SK-N-SH (cell line): ENCODE measurements around the gene DNASE1L3. TPM values are rescaled to one million over a fixed set of nuclear protein-coding genes. Genes with fewer than 3 reads are reported as not detected.

Experiments used
- CTCF ChIA-PET: fragments of 300-600, 350-600 bp; formaldehyde crosslinking; extraction: SDS; loops from one replicate; lab custom pipeline; 2021; lab: Yijun Ruan, JAX
- POLR2A ChIA-PET: fragments of 350-600 bp; sonication (Branson Sonifier 250); formaldehyde crosslinking; extraction: SDS; loops from one replicate; lab custom pipeline; 2020; ENCODE audit warnings: antibody characterized with exemption, inconsistent platforms; lab: Yijun Ruan, JAX
- DNase-seq: peaks from one replicate; pipeline ENCODE4 v3.0.0; 2012
- H2AFZ ChIP-seq: fragments of 200-600 bp; sonication (generic); 2 replicates; pipeline ENCODE4 v1.8.1; 2016; ENCODE audit warnings: antibody characterized with exemption, mild to moderate bottlenecking, low read depth
- H3F3A ChIP-seq: fragments of 200-600 bp; sonication (generic); replicated peaks from 2 replicates; pipeline ENCODE3; 2016; ENCODE audit warnings: antibody characterized with exemption, mild to moderate bottlenecking; ENCODE audit not compliant: insufficient read depth
- H3K27ac ChIP-seq, 2 experiments: fragments of 200-500 bp in 1 of 2; fragments of 200-600 bp in 1 of 2; sonication (Bioruptor generic) in 1 of 2; sonication (generic), shearing (Covaris generic) in 1 of 2; 2 replicates each; pipeline versions ENCODE4 v1.5.1 to v1.6.1; 2014 to 2016; ENCODE audit warnings: low read depth in 2 of 2, inconsistent platforms in 1 of 2, low read length in 1 of 2, mild to moderate bottlenecking in 1 of 2, mixed read lengths in 1 of 2
- H3K27me3 ChIP-seq: fragments of 200-600 bp; sonication (generic), shearing (Covaris generic); 2 replicates; pipeline ENCODE4 v1.6.1; 2016; ENCODE audit warnings: mixed run types; ENCODE audit not compliant: insufficient read depth
- H3K36me3 ChIP-seq, 2 experiments: fragments of 200-500 bp in 1 of 2; fragments of 200-600 bp in 1 of 2; sonication (Bioruptor generic) in 1 of 2; sonication (generic) in 1 of 2; replicated peaks in 1 of 2; 2 replicates each; pipeline versions ENCODE3 to v1.5.1; 2014 to 2016; ENCODE audit warnings: low read length in 1 of 2, mild to moderate bottlenecking in 1 of 2; ENCODE audit not compliant: insufficient read depth in 2 of 2, control insufficient read depth in 1 of 2
- H3K4me1 ChIP-seq, 2 experiments: fragments of 200-500 bp in 1 of 2; fragments of 200-600 bp in 1 of 2; sonication (Bioruptor generic) in 1 of 2; sonication (generic), shearing (Covaris generic) in 1 of 2; 2 replicates each; pipeline versions ENCODE4 v1.5.1 to v1.6.1; 2014 to 2016; ENCODE audit warnings: low read depth in 1 of 2, low read length in 1 of 2, mixed run types in 1 of 2; ENCODE audit not compliant: insufficient read depth in 2 of 2, control insufficient read depth in 1 of 2
- H3K4me2 ChIP-seq: fragments of 200-600 bp; sonication (generic), shearing (Covaris generic); 2 replicates; pipeline ENCODE4 v1.6.1; 2017; ENCODE audit warnings: mixed run types
- H3K4me3 ChIP-seq, 2 experiments: fragments of 200-500 bp in 1 of 2; fragments of 200-600 bp in 1 of 2; sonication (Bioruptor generic) in 1 of 2; sonication (generic), shearing (Covaris generic) in 1 of 2; 2 replicates each; pipeline versions ENCODE4 v1.5.1 to v1.8.1; 2014 to 2016; ENCODE audit warnings: low read depth in 2 of 2, inconsistent platforms in 1 of 2, low read length in 1 of 2, mild to moderate bottlenecking in 1 of 2, mixed read lengths in 1 of 2, moderate library complexity in 1 of 2
- H3K79me2 ChIP-seq: fragments of 200-600 bp; sonication (generic); 2 replicates; pipeline ENCODE4 v1.8.1; 2017; ENCODE audit warnings: mild to moderate bottlenecking; ENCODE audit not compliant: insufficient read depth
- H3K9ac ChIP-seq: fragments of 200-600 bp; sonication (generic); 2 replicates; pipeline ENCODE4 v1.6.1; 2017; ENCODE audit warnings: mixed run types
- H3K9me2 ChIP-seq: fragments of 200-600 bp; sonication (generic); 2 replicates; pipeline ENCODE4 v1.6.1; 2017; ENCODE audit warnings: mixed run types
- H3K9me3 ChIP-seq: fragments of 200-600 bp; sonication (generic); 2 replicates; pipeline ENCODE4 v1.6.1; 2017; ENCODE audit warnings: mixed run types, mild to moderate bottlenecking, moderate library complexity
- H4K20me1 ChIP-seq: fragments of 200-600 bp; sonication (generic); 2 replicates; pipeline ENCODE4 v1.6.1; 2017; ENCODE audit warnings: mild to moderate bottlenecking, mixed run types; ENCODE audit not compliant: insufficient read depth
- EZH2phosphoT487 ChIP-seq: fragments of 200-600 bp; sonication (generic); IDR thresholded peaks from 2 replicates; pipeline ENCODE4 v1.6.1; 2017; ENCODE audit warnings: low read depth, mixed run types, mild to moderate bottlenecking, antibody characterized with exemption, moderate library complexity, borderline replicate concordance
- GABPA ChIP-seq: IDR thresholded peaks from 2 replicates; pipeline ENCODE4 v1.4.0; 2012; ENCODE audit warnings: low read depth, mild to moderate bottlenecking
- MEF2A ChIP-seq: IDR thresholded peaks from 2 replicates; pipeline ENCODE4 v1.4.0; 2012; ENCODE audit warnings: low read depth, borderline replicate concordance
- MXI1 ChIP-seq: IDR thresholded peaks from 2 replicates; pipeline ENCODE4 v1.6.1; 2012; ENCODE audit warnings: mild to moderate bottlenecking, low read depth, low read length, improper control_type of control experiment
- NRF1 ChIP-seq: IDR thresholded peaks from 2 replicates; pipeline ENCODE4 v1.6.1; 2012; ENCODE audit warnings: low read depth, mild to moderate bottlenecking, low read length
- RAD21 ChIP-seq: IDR thresholded peaks from 2 replicates; pipeline ENCODE4 v1.6.1; 2012; ENCODE audit warnings: mild to moderate bottlenecking, low read length
- RCOR1 ChIP-seq: fragments of 150-350 bp; IDR thresholded peaks from 2 replicates; pipeline ENCODE4 v1.6.1; 2017; ENCODE audit warnings: antibody characterized with exemption, low read length
- SMC3 ChIP-seq: IDR thresholded peaks from 2 replicates; pipeline ENCODE4 v1.6.1; 2012; ENCODE audit warnings: low read depth, low read length, improper control_type of control experiment
- WGBS: methylation state at CpG from one replicate; pipeline ENCODE4 v1.1.6; 2017; ENCODE audit warnings: low lambda C conversion rate; 5-methylcytosine and 5-hydroxymethylcytosine counted together
- polyA plus RNA-seq, 3 experiments: library from polyadenylated mRNA; depleted of rRNA; stranded (reverse); fragments of >200 nt; gene quantifications; 2 replicates each; pipeline ENCODE4 v1.2.3, GENCODE V29; 2012
- TF ChIP-seq, protein P1 (sequence below): IDR thresholded peaks from 2 replicates; pipeline ENCODE4 v1.6.1; 2012; ENCODE audit warnings: mild to moderate bottlenecking, low read depth, low read length, moderate library complexity
- TF ChIP-seq, protein P2 (sequence below): IDR thresholded peaks from 2 replicates; pipeline ENCODE4 v1.4.0; 2012; ENCODE audit warnings: low read depth
- TF ChIP-seq, protein P3 (sequence below): fragments of 150-350 bp; IDR thresholded peaks from 2 replicates; pipeline ENCODE4 v1.6.1; 2017; ENCODE audit warnings: antibody characterized with exemption, low read length, low read depth, borderline replicate concordance
- TF ChIP-seq, protein P4 (sequence below): fragments of 200-600 bp; sonication (generic); IDR thresholded peaks from 2 replicates; pipeline ENCODE4 v1.6.1; 2017; ENCODE audit warnings: antibody characterized with exemption, mild to moderate bottlenecking, moderate library complexity

DNASE1L3 gene
- polyA plus RNA-seq, 1 of the 3 experiments (the other 2 are of a cell fraction) = not detected

DNA sequence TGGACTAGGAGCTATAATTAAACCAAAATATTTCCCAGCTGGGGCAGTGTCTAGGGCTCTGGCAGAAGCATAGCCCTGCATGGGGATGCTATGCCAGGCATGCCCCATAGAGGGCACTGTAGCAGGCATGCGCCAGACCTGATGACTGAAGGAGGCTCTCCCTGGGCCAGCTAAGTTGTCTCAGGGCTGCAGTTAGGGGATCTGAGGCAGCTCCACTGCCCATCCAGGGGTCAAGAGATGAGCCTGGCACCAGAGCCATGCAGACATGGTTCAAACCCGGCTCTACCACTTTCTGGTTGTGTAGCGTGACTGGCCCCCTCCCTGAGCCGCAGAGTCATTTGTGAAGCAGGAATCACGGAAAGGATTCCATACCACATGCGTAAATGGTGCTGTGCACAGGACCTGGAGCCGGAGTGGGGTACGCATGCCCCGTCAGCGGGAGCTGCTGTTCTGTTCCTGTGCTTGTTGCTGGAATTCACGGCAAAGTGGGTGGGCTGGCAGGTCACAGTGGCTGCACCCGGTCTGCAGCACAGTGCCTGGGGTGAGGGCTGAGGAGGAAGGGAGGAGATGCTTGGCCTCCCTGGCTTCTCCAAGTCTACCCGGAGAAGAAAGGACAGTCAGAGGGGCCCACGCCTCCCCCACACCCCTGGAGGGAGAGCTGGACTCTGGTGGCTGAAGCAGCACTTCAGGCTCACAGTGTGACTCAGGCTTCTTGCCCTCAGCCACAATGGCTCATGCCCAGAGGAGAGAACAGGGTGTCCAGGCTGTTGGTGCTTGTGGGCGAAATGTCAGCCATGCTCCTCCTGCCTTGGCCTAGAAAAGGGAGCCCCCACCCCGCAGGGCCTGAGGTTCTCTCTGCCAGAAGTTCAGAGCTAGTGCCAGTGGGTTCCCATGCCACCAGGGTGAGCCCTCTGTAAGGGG, 43.1 kb downstream of the DNASE1L3 start:
- POLR2A ChIA-PET = no interaction called here
- H3K4me1 ChIP-seq = peaks cover 0 to 25% of the 10 kb centered on the region in 2 experiments; a peak in 2 of 4 replicates

DNA sequence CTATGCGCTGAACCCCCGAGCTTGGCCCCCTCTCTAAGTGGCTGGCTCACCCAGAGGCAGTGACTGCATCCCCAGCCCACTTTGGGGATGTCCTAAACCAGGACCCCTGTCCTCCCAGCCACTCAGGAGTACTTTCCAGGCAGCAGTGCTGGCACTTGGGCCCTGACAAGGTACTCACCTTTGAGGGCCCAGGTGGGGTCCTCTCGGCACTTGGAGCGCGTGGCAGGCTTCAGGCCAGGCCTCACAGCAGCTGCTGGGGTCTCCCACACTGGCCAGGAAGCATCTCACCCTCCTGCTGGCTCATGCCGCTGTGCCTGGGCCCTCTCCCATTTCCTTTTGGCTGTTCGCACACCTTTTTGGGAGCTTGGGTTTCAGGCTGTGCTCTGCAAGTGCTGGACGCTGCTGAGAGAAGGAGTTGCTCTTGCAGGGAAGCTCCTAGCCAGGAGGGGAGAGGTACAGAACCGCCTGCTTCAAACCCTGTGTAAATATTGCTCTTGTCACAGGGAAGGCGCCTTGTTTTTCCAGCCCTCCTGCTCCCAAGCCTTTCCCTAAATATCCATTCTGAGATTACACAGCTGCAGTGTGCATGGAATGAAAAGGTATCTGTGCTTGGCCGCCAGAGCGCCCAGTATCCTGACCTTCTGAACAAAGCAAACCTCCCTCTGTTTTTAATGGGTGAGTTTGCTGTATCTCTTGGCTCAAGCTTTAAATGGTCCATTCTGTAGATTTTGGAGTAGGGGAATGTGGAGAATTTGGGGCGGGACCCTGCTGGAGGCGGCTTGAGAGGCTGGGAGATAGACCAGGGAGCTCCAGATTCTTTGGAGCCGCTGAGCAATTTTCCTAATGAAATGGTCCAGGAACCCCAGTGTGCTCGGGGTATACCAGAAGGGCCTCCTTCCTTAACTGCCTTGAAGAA, 45.6 kb downstream of the DNASE1L3 start:
- CTCF ChIA-PET = interaction anchor here (1.1 to 4.5 kb wide), 12 partner anchors 8 to 164 kb away, joined by 3 to 68 read pairs (median 4); partner anchors contain the start of genes FLNB, HTD2 and RPP14
- no peak for DNase-seq
- TF ChIP-seq EZH2phosphoT487 = no peak
- no peak for TF ChIP-seq MEF2A
- TF ChIP-seq MXI1 = no peak
- TF ChIP-seq, protein P1, sequence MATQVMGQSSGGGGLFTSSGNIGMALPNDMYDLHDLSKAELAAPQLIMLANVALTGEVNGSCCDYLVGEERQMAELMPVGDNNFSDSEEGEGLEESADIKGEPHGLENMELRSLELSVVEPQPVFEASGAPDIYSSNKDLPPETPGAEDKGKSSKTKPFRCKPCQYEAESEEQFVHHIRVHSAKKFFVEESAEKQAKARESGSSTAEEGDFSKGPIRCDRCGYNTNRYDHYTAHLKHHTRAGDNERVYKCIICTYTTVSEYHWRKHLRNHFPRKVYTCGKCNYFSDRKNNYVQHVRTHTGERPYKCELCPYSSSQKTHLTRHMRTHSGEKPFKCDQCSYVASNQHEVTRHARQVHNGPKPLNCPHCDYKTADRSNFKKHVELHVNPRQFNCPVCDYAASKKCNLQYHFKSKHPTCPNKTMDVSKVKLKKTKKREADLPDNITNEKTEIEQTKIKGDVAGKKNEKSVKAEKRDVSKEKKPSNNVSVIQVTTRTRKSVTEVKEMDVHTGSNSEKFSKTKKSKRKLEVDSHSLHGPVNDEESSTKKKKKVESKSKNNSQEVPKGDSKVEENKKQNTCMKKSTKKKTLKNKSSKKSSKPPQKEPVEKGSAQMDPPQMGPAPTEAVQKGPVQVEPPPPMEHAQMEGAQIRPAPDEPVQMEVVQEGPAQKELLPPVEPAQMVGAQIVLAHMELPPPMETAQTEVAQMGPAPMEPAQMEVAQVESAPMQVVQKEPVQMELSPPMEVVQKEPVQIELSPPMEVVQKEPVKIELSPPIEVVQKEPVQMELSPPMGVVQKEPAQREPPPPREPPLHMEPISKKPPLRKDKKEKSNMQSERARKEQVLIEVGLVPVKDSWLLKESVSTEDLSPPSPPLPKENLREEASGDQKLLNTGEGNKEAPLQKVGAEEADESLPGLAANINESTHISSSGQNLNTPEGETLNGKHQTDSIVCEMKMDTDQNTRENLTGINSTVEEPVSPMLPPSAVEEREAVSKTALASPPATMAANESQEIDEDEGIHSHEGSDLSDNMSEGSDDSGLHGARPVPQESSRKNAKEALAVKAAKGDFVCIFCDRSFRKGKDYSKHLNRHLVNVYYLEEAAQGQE = no peak
- TF ChIP-seq GABPA = no peak
- TF ChIP-seq RAD21 = no peak
- TF ChIP-seq, protein P2, sequence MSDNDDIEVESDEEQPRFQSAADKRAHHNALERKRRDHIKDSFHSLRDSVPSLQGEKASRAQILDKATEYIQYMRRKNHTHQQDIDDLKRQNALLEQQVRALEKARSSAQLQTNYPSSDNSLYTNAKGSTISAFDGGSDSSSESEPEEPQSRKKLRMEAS = no peak
- TF ChIP-seq RCOR1 = no peak

More for the DNA sequence above, 43.1 kb downstream of the DNASE1L3 start:
- Histone ChIP-seq H3K36me3 (peaks cover 37 to 61% of the 10 kb centered on the region in 2 experiments), H3K9ac (no peak overlapping the region), H3K79me2 (no peaks in the 10 kb centered on the region; the same call in 1 of the 2 replicates), H2AFZ (no peak overlapping the region), H3K27me3 (no peaks in the 10 kb centered on the region), H3K9me3 (no peaks in the 10 kb centered on the region), H4K20me1 (no peaks in the 10 kb centered on the region), H3K27ac (no peak overlapping the region), H3F3A (no peaks in the 10 kb centered on the region), H3K4me3 (peak overlapping the region in 1 of 2 experiments; percentile 44; a peak in 1 of 4 replicates), H3K4me2 (no peak overlapping the region), H3K9me2 (no peaks in the 10 kb centered on the region)
- WGBS = 90% methylated on average over 6 of the region's 16 CpGs
- TF ChIP-seq, protein P3, sequence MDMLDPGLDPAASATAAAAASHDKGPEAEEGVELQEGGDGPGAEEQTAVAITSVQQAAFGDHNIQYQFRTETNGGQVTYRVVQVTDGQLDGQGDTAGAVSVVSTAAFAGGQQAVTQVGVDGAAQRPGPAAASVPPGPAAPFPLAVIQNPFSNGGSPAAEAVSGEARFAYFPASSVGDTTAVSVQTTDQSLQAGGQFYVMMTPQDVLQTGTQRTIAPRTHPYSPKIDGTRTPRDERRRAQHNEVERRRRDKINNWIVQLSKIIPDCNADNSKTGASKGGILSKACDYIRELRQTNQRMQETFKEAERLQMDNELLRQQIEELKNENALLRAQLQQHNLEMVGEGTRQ = no peak
- TF ChIP-seq NRF1 = peak; percentile 3; the same call in 1 of the 2 replicates
- TF ChIP-seq, protein P4, sequence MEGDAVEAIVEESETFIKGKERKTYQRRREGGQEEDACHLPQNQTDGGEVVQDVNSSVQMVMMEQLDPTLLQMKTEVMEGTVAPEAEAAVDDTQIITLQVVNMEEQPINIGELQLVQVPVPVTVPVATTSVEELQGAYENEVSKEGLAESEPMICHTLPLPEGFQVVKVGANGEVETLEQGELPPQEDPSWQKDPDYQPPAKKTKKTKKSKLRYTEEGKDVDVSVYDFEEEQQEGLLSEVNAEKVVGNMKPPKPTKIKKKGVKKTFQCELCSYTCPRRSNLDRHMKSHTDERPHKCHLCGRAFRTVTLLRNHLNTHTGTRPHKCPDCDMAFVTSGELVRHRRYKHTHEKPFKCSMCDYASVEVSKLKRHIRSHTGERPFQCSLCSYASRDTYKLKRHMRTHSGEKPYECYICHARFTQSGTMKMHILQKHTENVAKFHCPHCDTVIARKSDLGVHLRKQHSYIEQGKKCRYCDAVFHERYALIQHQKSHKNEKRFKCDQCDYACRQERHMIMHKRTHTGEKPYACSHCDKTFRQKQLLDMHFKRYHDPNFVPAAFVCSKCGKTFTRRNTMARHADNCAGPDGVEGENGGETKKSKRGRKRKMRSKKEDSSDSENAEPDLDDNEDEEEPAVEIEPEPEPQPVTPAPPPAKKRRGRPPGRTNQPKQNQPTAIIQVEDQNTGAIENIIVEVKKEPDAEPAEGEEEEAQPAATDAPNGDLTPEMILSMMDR = peak; percentile 91
- peak; percentile 21 for TF ChIP-seq RAD21
- TF ChIP-seq SMC3 = peak; percentile 34; the same call in 1 of the 2 replicates
- CTCF ChIA-PET = interaction anchor here (0.5 to 4.5 kb wide), 34 partner anchors 9 to 1796 kb away, joined by 3 to 68 read pairs (median 4); partner anchors contain the start of genes FLNB, HTD2 and RPP14
- DNase-seq = peak; percentile 79

More for the DNA sequence above, 45.6 kb downstream of the DNASE1L3 start:
- H3K79me2 ChIP-seq = peaks cover 5% of the 10 kb centered on the region; the same call in 1 of the 2 replicates
- no peaks in the 10 kb centered on the region for H3K9me3 ChIP-seq
- H2AFZ ChIP-seq = no peak overlapping the region
- no peaks in the 10 kb centered on the region for H3K27me3 ChIP-seq
- peaks cover 11% of the 10 kb centered on the region for H3F3A ChIP-seq
- no peak overlapping the region for H3K4me2 ChIP-seq
- H3K9ac ChIP-seq = no peak overlapping the region
- peaks cover 13 to 27% of the 10 kb centered on the region in 2 experiments; a peak in 3 of 4 replicates for H3K4me1 ChIP-seq
- H3K9me2 ChIP-seq = no peaks in the 10 kb centered on the region
- H4K20me1 ChIP-seq = no peaks in the 10 kb centered on the region
- no peak overlapping the region for H3K4me3 ChIP-seq
- H3K27ac ChIP-seq = peak overlapping the region in 1 of 2 experiments; percentile 44; a peak in 1 of 4 replicates
- WGBS = 82% methylated on average over 9 of the region's 16 CpGs
- POLR2A ChIA-PET = interaction anchor here (1.4 kb wide), 1 partner anchor 141 kb away, joined by 3 read pairs; the partner anchor contains the start of genes HTD2 and RPP14
- peaks cover 42 to 51% of the 10 kb centered on the region in 2 experiments for H3K36me3 ChIP-seq
